Measurements from ENCODE around the gene TTC16. TPM values are rescaled to one million over a fixed set of nuclear protein-coding genes. Genes with fewer than 3 reads are reported as not detected.

Gene TTC16
- polyA plus RNA-seq, 1 donor from 2014 or later: 0.11 TPM

GRCh38 chr9:127711831-127712274, 4.0 kb upstream of the TTC16 start:
- Histone ChIP-seq H3K79me2 (replicated peaks; ENCODE audit: insufficient read depth, low read length) (no peaks in the 10 kb centered on the region), H2AFZ (ENCODE audit: low read depth, low read length) (no peak overlapping the region), H3K4me3 (ENCODE audit: low read length) (no peak overlapping the region), H3K9ac (ENCODE audit: low read length) (no peak overlapping the region), H3K9me2 (ENCODE audit: insufficient read depth, low read length) (no peaks in the 10 kb centered on the region), H4K20me1 (ENCODE audit: insufficient read depth) (no peaks in the 10 kb centered on the region), H3K27me3 (ENCODE audit: insufficient read depth, low read depth, low read length) (no peaks in the 10 kb centered on the region), H3F3A (ENCODE audit: insufficient read depth, low read length, poor library complexity, severe bottlenecking) (no peaks in the 10 kb centered on the region), H3K27ac (ENCODE audit: low read length) (no peak overlapping the region), H3K4me2 (ENCODE audit: low read length) (no peak overlapping the region), H3K36me3 (ENCODE audit: insufficient read depth, low read length) (no peaks in the 10 kb centered on the region), H3K9me3 (ENCODE audit: low read length) (no peaks in the 10 kb centered on the region)
- TF ChIP-seq, protein P1, sequence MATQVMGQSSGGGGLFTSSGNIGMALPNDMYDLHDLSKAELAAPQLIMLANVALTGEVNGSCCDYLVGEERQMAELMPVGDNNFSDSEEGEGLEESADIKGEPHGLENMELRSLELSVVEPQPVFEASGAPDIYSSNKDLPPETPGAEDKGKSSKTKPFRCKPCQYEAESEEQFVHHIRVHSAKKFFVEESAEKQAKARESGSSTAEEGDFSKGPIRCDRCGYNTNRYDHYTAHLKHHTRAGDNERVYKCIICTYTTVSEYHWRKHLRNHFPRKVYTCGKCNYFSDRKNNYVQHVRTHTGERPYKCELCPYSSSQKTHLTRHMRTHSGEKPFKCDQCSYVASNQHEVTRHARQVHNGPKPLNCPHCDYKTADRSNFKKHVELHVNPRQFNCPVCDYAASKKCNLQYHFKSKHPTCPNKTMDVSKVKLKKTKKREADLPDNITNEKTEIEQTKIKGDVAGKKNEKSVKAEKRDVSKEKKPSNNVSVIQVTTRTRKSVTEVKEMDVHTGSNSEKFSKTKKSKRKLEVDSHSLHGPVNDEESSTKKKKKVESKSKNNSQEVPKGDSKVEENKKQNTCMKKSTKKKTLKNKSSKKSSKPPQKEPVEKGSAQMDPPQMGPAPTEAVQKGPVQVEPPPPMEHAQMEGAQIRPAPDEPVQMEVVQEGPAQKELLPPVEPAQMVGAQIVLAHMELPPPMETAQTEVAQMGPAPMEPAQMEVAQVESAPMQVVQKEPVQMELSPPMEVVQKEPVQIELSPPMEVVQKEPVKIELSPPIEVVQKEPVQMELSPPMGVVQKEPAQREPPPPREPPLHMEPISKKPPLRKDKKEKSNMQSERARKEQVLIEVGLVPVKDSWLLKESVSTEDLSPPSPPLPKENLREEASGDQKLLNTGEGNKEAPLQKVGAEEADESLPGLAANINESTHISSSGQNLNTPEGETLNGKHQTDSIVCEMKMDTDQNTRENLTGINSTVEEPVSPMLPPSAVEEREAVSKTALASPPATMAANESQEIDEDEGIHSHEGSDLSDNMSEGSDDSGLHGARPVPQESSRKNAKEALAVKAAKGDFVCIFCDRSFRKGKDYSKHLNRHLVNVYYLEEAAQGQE (IDR thresholded peaks at IDR 0.05; ENCODE audit: borderline replicate concordance): no peak
- TF ChIP-seq RAD21 (conservative IDR thresholded peaks at IDR 0.05): no peak
- no peak for TF ChIP-seq CTCF (IDR thresholded peaks at IDR 0.05; ENCODE audit: poor library complexity, severe bottlenecking)
- no peak for TF ChIP-seq SMC3 (conservative IDR thresholded peaks at IDR 0.05; ENCODE audit: poor library complexity)
- TF ChIP-seq MXI1 (conservative IDR thresholded peaks at IDR 0.05; ENCODE audit: poor library complexity, severe bottlenecking): no peak
- TF ChIP-seq EP300 (conservative IDR thresholded peaks at IDR 0.05; ENCODE audit: poor library complexity, severe bottlenecking): no peak
- no peak for TF ChIP-seq EZH2 (IDR thresholded peaks at IDR 0.05; ENCODE audit: borderline replicate concordance, insufficient read depth, low read length, poor library complexity, severe bottlenecking)
- TF ChIP-seq POLR2AphosphoS5 (IDR thresholded peaks at IDR 0.05): no peak
- no peak for TF ChIP-seq TAF1 (IDR thresholded peaks at IDR 0.05; ENCODE audit: low read depth)

- Histone ChIP-seq H2AFZ (ENCODE audit: low read depth, low read length) (no peak overlapping the region), H3F3A (ENCODE audit: insufficient read depth, low read length, poor library complexity, severe bottlenecking) (no peaks in the 10 kb centered on the region), H3K36me3 (ENCODE audit: insufficient read depth, low read length) (no peaks in the 10 kb centered on the region), H3K9me2 (ENCODE audit: insufficient read depth, low read length) (no peaks in the 10 kb centered on the region), H3K9ac (ENCODE audit: low read length) (no peak overlapping the region), H3K27ac (ENCODE audit: low read length) (no peak overlapping the region), H3K4me3 (ENCODE audit: low read length) (no peak overlapping the region), H3K4me2 (ENCODE audit: low read length) (no peak overlapping the region), H3K27me3 (ENCODE audit: insufficient read depth, low read depth, low read length) (no peaks in the 10 kb centered on the region), H4K20me1 (ENCODE audit: insufficient read depth) (no peaks in the 10 kb centered on the region), H3K9me3 (ENCODE audit: low read length) (no peaks in the 10 kb centered on the region), H3K79me2 (replicated peaks; ENCODE audit: insufficient read depth, low read length) (no peaks in the 10 kb centered on the region)
- TF ChIP-seq, protein P1 (IDR thresholded peaks at IDR 0.05; ENCODE audit: borderline replicate concordance): no peak
- TF ChIP-seq SMC3 (conservative IDR thresholded peaks at IDR 0.05; ENCODE audit: poor library complexity): no peak
- no peak for TF ChIP-seq MXI1 (conservative IDR thresholded peaks at IDR 0.05; ENCODE audit: poor library complexity, severe bottlenecking)
- TF ChIP-seq EZH2 (IDR thresholded peaks at IDR 0.05; ENCODE audit: borderline replicate concordance, insufficient read depth, low read length, poor library complexity, severe bottlenecking): no peak
- TF ChIP-seq POLR2AphosphoS5 (IDR thresholded peaks at IDR 0.05): no peak
- no peak for TF ChIP-seq RAD21 (conservative IDR thresholded peaks at IDR 0.05)
- no peak for TF ChIP-seq EP300 (conservative IDR thresholded peaks at IDR 0.05; ENCODE audit: poor library complexity, severe bottlenecking)
- TF ChIP-seq CTCF (IDR thresholded peaks at IDR 0.05; ENCODE audit: poor library complexity, severe bottlenecking): no peak
- TF ChIP-seq TAF1 (IDR thresholded peaks at IDR 0.05; ENCODE audit: low read depth): no peak
Measured at GRCh38 chr9:127712371-127712770, 3.5 kb upstream of the TTC16 start.

All from neural cell (in vitro differentiated cells).